GM12865 (cell line): ENCODE results near the gene CAPN3.

Experiments used
- DNase-seq: peaks from one replicate; pipeline ENCODE4 v3.0.0; 2010; ENCODE audit warnings: low read depth
- H3K4me3 ChIP-seq: 2 replicates; pipeline ENCODE4 v1.5.1; 2011; ENCODE audit warnings: mild to moderate bottlenecking, low read depth, low read length, control low read depth
- TF ChIP-seq, protein P1 (sequence below): IDR thresholded peaks from 2 replicates; pipeline ENCODE4 v1.5.1; 2011; ENCODE audit warnings: low read length, control low read depth, low read depth, inconsistent platforms; ENCODE audit not compliant: insufficient read depth; ENCODE audit errors: missing control alignments

Gene CAPN3

DNA sequence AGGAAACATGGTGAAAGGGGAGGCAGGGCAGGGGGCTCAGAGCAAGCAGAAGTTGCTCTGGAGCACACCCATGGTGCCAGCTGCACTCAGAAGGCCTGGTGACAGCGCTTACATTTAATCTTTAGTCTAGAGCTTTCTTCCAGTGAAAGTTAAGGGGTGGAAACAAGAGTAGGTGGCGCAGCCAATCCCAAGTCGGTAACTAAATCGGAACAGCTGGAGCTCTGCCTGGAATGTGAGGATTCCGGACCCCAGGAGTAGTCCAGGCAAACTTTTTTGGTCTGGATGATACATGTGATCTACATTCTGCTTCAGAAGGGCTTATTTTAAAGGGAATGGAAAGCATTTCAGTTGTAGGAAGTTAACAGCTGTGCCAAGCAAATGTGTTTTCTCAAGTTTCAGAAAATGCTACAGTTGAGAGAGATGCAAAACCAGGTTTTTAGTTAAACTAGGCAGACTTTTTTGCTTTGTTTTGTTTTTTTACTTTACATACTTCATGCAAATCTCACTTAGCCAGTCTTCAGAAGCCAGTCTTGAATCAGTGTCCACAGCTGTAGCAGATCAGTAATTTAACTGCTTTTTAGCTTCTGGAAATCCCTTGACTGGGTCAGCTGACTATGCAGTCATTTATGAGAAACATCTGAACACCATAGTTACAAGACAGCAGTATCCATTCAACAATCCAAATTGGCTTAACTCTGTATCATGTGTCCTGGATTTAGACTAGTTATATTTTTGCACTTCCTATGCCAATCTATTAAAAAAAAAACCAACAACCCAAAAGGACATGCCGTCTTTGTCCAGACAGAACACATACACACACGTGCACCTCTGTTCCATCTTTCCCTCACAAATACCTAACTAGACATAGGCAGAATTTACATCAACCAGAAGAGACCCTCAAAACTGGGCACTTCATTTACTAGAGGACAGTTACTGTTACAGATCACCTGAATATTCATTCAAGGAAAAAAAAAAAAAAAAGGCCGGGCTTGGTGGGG lies 98.4 kb downstream of the CAPN3 start:
- peak; percentile 57 for DNase-seq
- no peak overlapping the region for H3K4me3 ChIP-seq
- TF ChIP-seq, protein P1, sequence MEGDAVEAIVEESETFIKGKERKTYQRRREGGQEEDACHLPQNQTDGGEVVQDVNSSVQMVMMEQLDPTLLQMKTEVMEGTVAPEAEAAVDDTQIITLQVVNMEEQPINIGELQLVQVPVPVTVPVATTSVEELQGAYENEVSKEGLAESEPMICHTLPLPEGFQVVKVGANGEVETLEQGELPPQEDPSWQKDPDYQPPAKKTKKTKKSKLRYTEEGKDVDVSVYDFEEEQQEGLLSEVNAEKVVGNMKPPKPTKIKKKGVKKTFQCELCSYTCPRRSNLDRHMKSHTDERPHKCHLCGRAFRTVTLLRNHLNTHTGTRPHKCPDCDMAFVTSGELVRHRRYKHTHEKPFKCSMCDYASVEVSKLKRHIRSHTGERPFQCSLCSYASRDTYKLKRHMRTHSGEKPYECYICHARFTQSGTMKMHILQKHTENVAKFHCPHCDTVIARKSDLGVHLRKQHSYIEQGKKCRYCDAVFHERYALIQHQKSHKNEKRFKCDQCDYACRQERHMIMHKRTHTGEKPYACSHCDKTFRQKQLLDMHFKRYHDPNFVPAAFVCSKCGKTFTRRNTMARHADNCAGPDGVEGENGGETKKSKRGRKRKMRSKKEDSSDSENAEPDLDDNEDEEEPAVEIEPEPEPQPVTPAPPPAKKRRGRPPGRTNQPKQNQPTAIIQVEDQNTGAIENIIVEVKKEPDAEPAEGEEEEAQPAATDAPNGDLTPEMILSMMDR = no peak

DNA sequence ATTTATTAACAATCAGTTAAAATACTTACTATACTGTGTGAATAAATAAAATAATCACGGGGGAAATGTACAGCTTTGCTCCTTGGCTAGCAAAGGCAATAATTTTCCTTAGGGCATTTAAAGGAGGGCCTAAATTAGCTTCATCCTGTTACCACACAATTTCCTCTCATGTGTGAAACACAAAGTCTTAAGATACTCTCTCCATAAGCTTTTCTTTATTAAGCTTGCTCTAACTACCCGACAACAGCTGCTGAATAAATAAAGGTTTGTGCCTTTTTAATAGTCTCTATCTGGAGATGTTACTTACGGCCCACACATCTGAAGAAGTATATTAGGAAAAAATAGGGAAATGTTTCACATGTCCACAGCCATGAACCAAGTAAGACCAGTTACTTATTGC lies 102.0 kb downstream of the CAPN3 start:
- no peak for DNase-seq
- TF ChIP-seq, protein P1 = no peak
- no peak overlapping the region for H3K4me3 ChIP-seq
